HCT116 (cell line): ENCODE measurements around the gene SLC2A9. TPM values are rescaled to one million over a fixed set of nuclear protein-coding genes. Genes with fewer than 3 reads are reported as not detected.

Experiments
- ATAC-seq: fragments of 200-7000 bp; cut with Tn5 transposase; 2 replicates; pipeline ENCODE4 v1.9.1; 2020; ENCODE audit warnings: mild to moderate bottlenecking, moderate library complexity
- BruUV-seq: library from RNA; stranded (reverse); fragments of 400-500 nt; replicated peaks from 2 replicates; lab custom pipeline; 2021; lab: Mats Ljungman, UMichigan
- CTCF ChIA-PET: fragments of 300-600 bp; sonication (Branson Sonifier 250); formaldehyde crosslinking; loops from one replicate; lab custom pipeline; 2021; ENCODE audit warnings: antibody characterized with exemption; lab: Charles Lee
- POLR2A ChIA-PET: fragments of 300-600, 350-600 bp; sonication (Branson Sonifier 250); formaldehyde crosslinking; loops from one replicate; lab custom pipeline; 2021; ENCODE audit warnings: antibody characterized with exemption; lab: Charles Lee
- RAD21 ChIA-PET, 2 experiments: fragments of 300-600 bp; sonication (Branson Sonifier 250); formaldehyde crosslinking; loops; one replicate each; lab custom pipeline; 2023; ENCODE audit warnings: low total read pairs in 2 of 2; ENCODE audit not compliant: uncharacterized antibody in 2 of 2, unreplicated experiment in 2 of 2, low non-redundant PET in 1 of 2; lab: Charles Lee
- DNase-seq: peaks from one replicate; pipeline ENCODE4 v3.0.0-alpha.2; 2010; ENCODE audit warnings: low read depth, low spot score
- H2AFZ ChIP-seq: fragments of 200-600 bp; shearing (Covaris generic), sonication (generic); 2 replicates; pipeline ENCODE4 v1.6.1; 2017; ENCODE audit warnings: low read depth, mixed run types, mixed read lengths, antibody characterized with exemption, low read length; ENCODE audit not compliant: poor library complexity, severe bottlenecking
- H3K27ac ChIP-seq: 2 replicates; pipeline ENCODE4 v1.5.1; 2012; ENCODE audit warnings: low read depth, low read length
- H3K27me3 ChIP-seq: fragments of 200-600 bp; sonication (generic); 2 replicates; pipeline ENCODE4 v1.6.1; 2016; ENCODE audit warnings: mixed run types, low read length, mixed read lengths; ENCODE audit not compliant: insufficient read depth
- H3K36me3 ChIP-seq, 2 experiments: fragments of 200-500 bp in 1 of 2; fragments of 200-600 bp in 1 of 2; sonication (Bioruptor generic) in 1 of 2; sonication (generic) in 1 of 2; 2 replicates each; pipeline versions ENCODE4 v1.5.1 to v1.6.1; 2014 to 2016; ENCODE audit warnings: low read length in 2 of 2, inconsistent platforms in 1 of 2, mixed read lengths in 1 of 2, mixed run types in 1 of 2; ENCODE audit not compliant: insufficient read depth in 2 of 2, control insufficient read depth in 1 of 2
- H3K4me1 ChIP-seq, 2 experiments: fragments of 200-600 bp in 1 of 2; sonication (generic) in 1 of 2; 2 replicates each; pipeline versions ENCODE4 v1.5.1 to v1.6.1; 2012 to 2017; ENCODE audit warnings: low read length in 2 of 2, inconsistent platforms in 1 of 2, mild to moderate bottlenecking in 1 of 2, mixed read lengths in 1 of 2, mixed run types in 1 of 2, moderate library complexity in 1 of 2; ENCODE audit not compliant: insufficient read depth in 2 of 2, control insufficient read depth in 1 of 2
- H3K4me2 ChIP-seq: fragments of 200-600 bp; sonication (generic); 2 replicates; pipeline ENCODE4 v1.6.1; 2017; ENCODE audit warnings: mixed run types, low read length, mixed read lengths
- H3K4me3 ChIP-seq, 2 experiments: fragments of 200-600 bp in 1 of 2; sonication (generic) in 1 of 2; replicated peaks in 1 of 2; 2 replicates each; pipeline ENCODE4 v1.5.1; 2011 to 2016; ENCODE audit warnings: low read length in 2 of 2, control low read depth in 1 of 2, low read depth in 1 of 2, mild to moderate bottlenecking in 1 of 2, mixed read lengths in 1 of 2, mixed run types in 1 of 2
- H3K79me2 ChIP-seq: fragments of 200-600 bp; sonication (generic); 2 replicates; pipeline ENCODE4 v1.6.1; 2017; ENCODE audit warnings: mild to moderate bottlenecking, mixed run types, low read length, moderate library complexity, mixed read lengths; ENCODE audit not compliant: insufficient read depth
- H3K9ac ChIP-seq: fragments of 200-600 bp; sonication (generic); 2 replicates; pipeline ENCODE4 v1.6.1; 2016; ENCODE audit warnings: low read length, mixed read lengths
- H3K9me2 ChIP-seq: fragments of 200-600 bp; sonication (generic), shearing (Covaris generic); 2 replicates; pipeline ENCODE4 v1.6.1; 2017; ENCODE audit warnings: mixed run types, mild to moderate bottlenecking, moderate library complexity; ENCODE audit not compliant: insufficient read depth
- H3K9me3 ChIP-seq, 2 experiments: fragments of 200-500 bp in 1 of 2; fragments of 200-600 bp in 1 of 2; sonication (Bioruptor generic) in 1 of 2; sonication (generic) in 1 of 2; 2 replicates each; pipeline ENCODE4 v1.6.1; 2014 to 2017; ENCODE audit warnings: low read length in 2 of 2, mixed read lengths in 2 of 2, inconsistent platforms in 1 of 2, low read depth in 1 of 2, mild to moderate bottlenecking in 1 of 2, mixed run types in 1 of 2, moderate library complexity in 1 of 2; ENCODE audit not compliant: control insufficient read depth in 1 of 2, insufficient read depth in 1 of 2
- H4K20me1 ChIP-seq: fragments of 200-600 bp; sonication (generic), shearing (Covaris generic); 2 replicates; pipeline ENCODE4 v1.6.1; 2017; ENCODE audit warnings: mixed run types, mild to moderate bottlenecking, moderate library complexity; ENCODE audit not compliant: insufficient read depth
- CBX3 ChIP-seq: IDR thresholded peaks from 2 replicates; pipeline ENCODE4 v1.6.1; 2012; ENCODE audit warnings: low read depth
- CEBPB ChIP-seq: IDR thresholded peaks from 2 replicates; pipeline ENCODE4 v1.6.1; 2012; ENCODE audit warnings: low read depth
- EGR1 ChIP-seq: IDR thresholded peaks from 2 replicates; pipeline ENCODE4 v1.6.1; 2012; ENCODE audit warnings: low read depth
- ELF1 ChIP-seq: IDR thresholded peaks from 2 replicates; pipeline ENCODE4 v1.6.1; 2012; ENCODE audit warnings: low read depth, borderline replicate concordance
- EZH2 ChIP-seq: fragments of 200-600 bp; sonication (generic); IDR thresholded peaks from 2 replicates; pipeline ENCODE4 v1.6.1; 2017; ENCODE audit warnings: antibody characterized with exemption, mixed run types
- EZH2phosphoT487 ChIP-seq: fragments of 200-600 bp; IDR thresholded peaks from 2 replicates; pipeline ENCODE4 v1.6.1; 2018; ENCODE audit warnings: antibody characterized with exemption, borderline replicate concordance
- FOSL1 ChIP-seq: IDR thresholded peaks from 2 replicates; pipeline ENCODE4 v1.6.1; 2012; ENCODE audit warnings: low read depth
- POLR2A ChIP-seq: IDR thresholded peaks from 2 replicates; pipeline ENCODE4 v1.7.0; 2011; ENCODE audit warnings: borderline replicate concordance; ENCODE audit not compliant: insufficient read depth, insufficient read length; ENCODE audit errors: extremely low read depth
- RAD21 ChIP-seq: IDR thresholded peaks from 2 replicates; pipeline ENCODE4 v1.6.1; 2012; ENCODE audit warnings: low read depth, mild to moderate bottlenecking
- SIN3A ChIP-seq: IDR thresholded peaks from 2 replicates; pipeline ENCODE4 v1.6.1; 2012; ENCODE audit warnings: low read depth
- SP1 ChIP-seq: IDR thresholded peaks from 2 replicates; pipeline ENCODE4 v1.6.1; 2012; ENCODE audit warnings: low read depth
- SRF ChIP-seq: IDR thresholded peaks from 2 replicates; pipeline ENCODE4 v1.6.1; 2012; ENCODE audit warnings: low read depth
- ZNF274 ChIP-seq: fragments of 200-500 bp; sonication (Bioruptor generic); IDR thresholded peaks from 2 replicates; pipeline ENCODE4 v1.6.1; 2014; ENCODE audit warnings: mild to moderate bottlenecking, low read depth, low read length, inconsistent platforms
- intact Hi-C: fragments of 100-400 bp; cut with micrococcal nuclease; formaldehyde crosslinking; loops from 2 replicates; pipeline ENCODE4 v1.10.0; 2022
- total RNA-seq: library from RNA; stranded (reverse); gene quantifications from one replicate; pipeline ENCODE4 v1.2.1, GENCODE V29; 2021; ENCODE audit not compliant: unreplicated experiment
- TF ChIP-seq, protein P1 (sequence below): IDR thresholded peaks from 2 replicates; pipeline ENCODE4 v1.6.1; 2012
- TF ChIP-seq, protein P2 (sequence below): IDR thresholded peaks from 2 replicates; pipeline ENCODE4 v1.6.1; 2011; ENCODE audit warnings: mild to moderate bottlenecking, low read length, moderate library complexity; ENCODE audit not compliant: insufficient replicate concordance; ENCODE audit errors: extremely low read depth
- TF ChIP-seq, protein P3 (sequence below): IDR thresholded peaks from 2 replicates; pipeline ENCODE4 v1.6.1; 2012

SLC2A9 gene
- total RNA-seq, 1 experiment from 2014 or later: 2.2 TPM

DNA sequence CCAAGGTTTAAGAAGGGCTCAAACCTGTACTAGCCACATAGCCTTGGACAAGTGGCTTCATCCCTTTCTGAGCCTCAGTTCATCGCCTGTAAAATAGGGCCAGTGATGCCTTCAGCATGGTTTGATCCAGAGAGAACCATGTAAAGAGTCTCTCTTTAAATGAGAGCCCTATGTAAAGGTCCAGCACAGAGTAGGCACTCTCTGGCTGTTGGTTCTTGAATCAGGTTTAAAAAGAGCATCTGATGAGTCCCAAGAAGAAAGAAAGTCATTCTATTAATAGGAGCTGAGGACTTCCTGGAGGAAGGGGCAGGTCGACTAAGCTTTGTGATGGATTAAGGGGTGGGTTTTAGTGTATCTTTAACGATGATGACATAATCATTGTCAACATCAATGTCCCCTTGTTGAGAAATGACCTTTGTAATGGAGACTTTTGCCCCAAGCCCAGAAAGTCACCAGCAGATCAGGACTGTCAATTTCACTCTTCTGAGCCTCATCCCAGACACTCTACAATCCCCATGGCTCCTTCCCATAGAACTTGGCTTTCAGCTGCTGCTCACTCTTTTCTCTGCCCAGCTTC lies 4.0 kb upstream of the SLC2A9 start:
- ChIA-PET CTCF (interaction anchor here (1.3 kb wide), 1 partner anchor 10 kb away, joined by 3 read pairs; no protein-coding TSS in a partner anchor), RAD21 (no interaction called here), POLR2A (no interaction called here)
- H3K9me3 ChIP-seq: no peaks in the 10 kb centered on the region
- intact Hi-C loops: no loop called here
- ATAC-seq (no peak), DNase-seq (no peak)
- H3K4me2 ChIP-seq: no peak overlapping the region
- no peak overlapping the region for H3K9ac ChIP-seq
- no TSS peak for BruUV-seq
- no peaks in the 10 kb centered on the region for H3K9me2 ChIP-seq
- H3K4me3 ChIP-seq: no peak overlapping the region
- no peak overlapping the region for H2AFZ ChIP-seq
- no peaks in the 10 kb centered on the region for H3K36me3 ChIP-seq
- H4K20me1 ChIP-seq: no peaks in the 10 kb centered on the region
- TF ChIP-seq SRF (no peak), ELF1 (no peak), RAD21 (no peak), EGR1 (no peak)
- no peaks in the 10 kb centered on the region for H3K27me3 ChIP-seq
- H3K4me1 ChIP-seq: peaks cover 6 to 9% of the 10 kb centered on the region in 2 experiments; a peak in 3 of 4 replicates
- no peaks in the 10 kb centered on the region for H3K79me2 ChIP-seq
- no peak overlapping the region for H3K27ac ChIP-seq

DNA sequence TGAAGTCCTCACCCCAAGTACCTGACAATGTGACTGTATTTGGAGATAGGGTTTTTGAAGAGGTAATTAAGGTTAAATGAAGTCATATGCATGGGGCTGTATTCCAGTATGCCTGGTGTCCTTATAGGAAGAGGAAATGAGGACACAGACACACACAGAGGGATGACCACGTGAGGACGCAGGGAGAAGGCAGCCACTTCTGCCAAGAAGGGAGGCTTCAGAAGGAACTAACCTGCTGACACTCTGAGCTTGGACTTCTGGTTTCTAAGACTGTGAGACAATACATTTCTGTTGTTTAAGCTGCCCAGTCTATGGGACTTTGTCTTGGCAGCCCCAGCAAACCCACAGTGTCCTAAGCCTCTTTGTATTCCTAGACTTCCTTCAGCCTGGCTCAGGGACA lies 3.0 kb upstream of the SLC2A9 start:
- Histone ChIP-seq H3K4me2 (no peak overlapping the region), H3K27me3 (no peaks in the 10 kb centered on the region), H3K9ac (no peak overlapping the region), H3K79me2 (no peaks in the 10 kb centered on the region), H3K9me3 (no peaks in the 10 kb centered on the region), H2AFZ (no peak overlapping the region), H3K36me3 (no peaks in the 10 kb centered on the region), H3K9me2 (no peaks in the 10 kb centered on the region), H4K20me1 (no peaks in the 10 kb centered on the region), H3K27ac (no peak overlapping the region), H3K4me1 (peaks cover 10 to 16% of the 10 kb centered on the region in 2 experiments; a peak in 3 of 4 replicates), H3K4me3 (no peak overlapping the region)
- no peak for DNase-seq
- BruUV-seq: no TSS peak
- RAD21 ChIA-PET: no interaction called here
- no peak for ATAC-seq
- intact Hi-C loops: no loop called here
- POLR2A ChIA-PET: no interaction called here
- CTCF ChIA-PET: interaction anchor here (1.4 kb wide), 1 partner anchor 9 kb away, joined by 4 read pairs; no protein-coding TSS in a partner anchor
- TF ChIP-seq ZNF274 (no peak), SIN3A (no peak), SP1 (no peak), EZH2 (no peak), FOSL1 (no peak), ELF1 (no peak), EZH2phosphoT487 (no peak), RAD21 (no peak), CEBPB (no peak), POLR2A (no peak), CBX3 (no peak)
- TF ChIP-seq, protein P1, sequence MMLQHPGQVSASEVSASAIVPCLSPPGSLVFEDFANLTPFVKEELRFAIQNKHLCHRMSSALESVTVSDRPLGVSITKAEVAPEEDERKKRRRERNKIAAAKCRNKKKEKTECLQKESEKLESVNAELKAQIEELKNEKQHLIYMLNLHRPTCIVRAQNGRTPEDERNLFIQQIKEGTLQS: no peak
- TF ChIP-seq, protein P2, sequence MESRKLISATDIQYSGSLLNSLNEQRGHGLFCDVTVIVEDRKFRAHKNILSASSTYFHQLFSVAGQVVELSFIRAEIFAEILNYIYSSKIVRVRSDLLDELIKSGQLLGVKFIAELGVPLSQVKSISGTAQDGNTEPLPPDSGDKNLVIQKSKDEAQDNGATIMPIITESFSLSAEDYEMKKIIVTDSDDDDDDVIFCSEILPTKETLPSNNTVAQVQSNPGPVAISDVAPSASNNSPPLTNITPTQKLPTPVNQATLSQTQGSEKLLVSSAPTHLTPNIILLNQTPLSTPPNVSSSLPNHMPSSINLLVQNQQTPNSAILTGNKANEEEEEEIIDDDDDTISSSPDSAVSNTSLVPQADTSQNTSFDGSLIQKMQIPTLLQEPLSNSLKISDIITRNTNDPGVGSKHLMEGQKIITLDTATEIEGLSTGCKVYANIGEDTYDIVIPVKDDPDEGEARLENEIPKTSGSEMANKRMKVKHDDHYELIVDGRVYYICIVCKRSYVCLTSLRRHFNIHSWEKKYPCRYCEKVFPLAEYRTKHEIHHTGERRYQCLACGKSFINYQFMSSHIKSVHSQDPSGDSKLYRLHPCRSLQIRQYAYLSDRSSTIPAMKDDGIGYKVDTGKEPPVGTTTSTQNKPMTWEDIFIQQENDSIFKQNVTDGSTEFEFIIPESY: no peak
- TF ChIP-seq, protein P3, sequence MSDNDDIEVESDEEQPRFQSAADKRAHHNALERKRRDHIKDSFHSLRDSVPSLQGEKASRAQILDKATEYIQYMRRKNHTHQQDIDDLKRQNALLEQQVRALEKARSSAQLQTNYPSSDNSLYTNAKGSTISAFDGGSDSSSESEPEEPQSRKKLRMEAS: no peak
